HG02623 (cell line): ENCODE data around the gene ORAI2.
"Not testable (repeated sequence)": the region's sequence is repeated elsewhere in the genome, so short reads cannot be mapped to it uniquely, and the experiment has no call there.

Experiments
- ATAC-seq: cut with Tn5 transposase; IDR thresholded peaks from one replicate; pipeline ENCODE4 v1.9.1; 2021; ENCODE audit warnings: moderate library complexity; ENCODE audit not compliant: unreplicated experiment

ORAI2 gene

DNA sequence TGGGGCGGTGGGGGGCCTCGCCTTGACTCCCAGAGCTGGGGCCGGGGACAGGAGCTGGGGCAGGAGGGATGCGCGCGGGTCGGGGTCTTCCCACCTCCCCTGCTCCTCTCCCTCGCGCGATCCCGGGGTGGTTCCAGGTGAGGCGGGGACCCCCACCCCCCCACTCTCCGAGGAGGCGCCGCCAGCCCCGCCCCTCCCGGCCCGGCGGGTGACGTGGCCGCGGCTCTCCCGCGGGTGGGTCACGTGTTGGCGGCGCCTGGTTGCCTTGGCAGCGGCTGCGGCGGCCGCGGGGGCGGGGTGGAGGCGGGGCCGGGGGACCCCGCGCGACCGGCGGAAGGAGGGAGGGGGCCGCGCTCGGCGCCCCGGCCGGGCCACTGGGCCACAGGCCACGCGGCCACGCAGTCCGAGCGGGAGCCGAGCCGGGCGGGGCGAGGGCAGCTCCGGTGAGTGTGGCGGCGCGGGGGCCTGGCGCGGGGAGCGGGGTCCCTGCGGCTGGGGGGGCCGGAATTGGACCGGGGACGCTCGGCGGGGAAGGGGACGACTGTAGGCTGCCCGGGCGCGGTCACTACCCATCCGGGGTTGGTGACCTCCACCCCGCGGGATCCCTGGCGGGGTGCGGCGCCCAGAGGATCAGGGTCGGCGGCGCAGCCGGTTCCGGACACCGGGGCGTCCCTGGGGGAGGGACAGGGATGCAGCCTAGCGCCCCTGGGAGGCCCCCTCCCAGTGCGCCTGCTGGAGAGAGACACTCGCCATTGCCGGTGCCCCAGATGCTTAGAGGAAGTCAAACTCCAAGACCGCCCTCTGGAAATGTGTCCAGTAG lies at the start of gene ORAI2:
TSS of gene ORAI2 (plus strand) at position 357 of the 820 bp plus-strand sequence. CDS start 5,382 bp downstream, outside the sequence.
- ATAC-seq, result peak; percentile 69

DNA sequence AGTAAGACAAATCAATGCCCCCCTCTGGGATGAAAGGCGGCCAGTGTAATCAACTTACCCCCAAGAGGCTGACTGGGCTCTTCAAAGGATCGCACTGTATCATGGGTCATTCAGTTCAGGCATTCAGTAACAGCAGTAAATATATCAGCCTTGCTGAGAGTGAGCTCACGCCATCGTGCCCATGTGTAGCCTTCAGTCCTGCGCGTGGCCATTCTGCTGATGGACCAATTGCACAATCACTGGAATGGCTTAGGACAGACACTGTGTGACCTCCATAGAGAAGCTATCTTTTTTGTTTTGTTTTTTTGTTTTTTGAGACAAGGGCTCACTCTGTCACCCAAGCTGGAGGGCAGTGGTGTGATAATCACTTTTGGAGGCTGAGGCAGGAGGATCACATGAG lies 46.3 kb upstream of the ORAI2 start:
- no peak for ATAC-seq

DNA sequence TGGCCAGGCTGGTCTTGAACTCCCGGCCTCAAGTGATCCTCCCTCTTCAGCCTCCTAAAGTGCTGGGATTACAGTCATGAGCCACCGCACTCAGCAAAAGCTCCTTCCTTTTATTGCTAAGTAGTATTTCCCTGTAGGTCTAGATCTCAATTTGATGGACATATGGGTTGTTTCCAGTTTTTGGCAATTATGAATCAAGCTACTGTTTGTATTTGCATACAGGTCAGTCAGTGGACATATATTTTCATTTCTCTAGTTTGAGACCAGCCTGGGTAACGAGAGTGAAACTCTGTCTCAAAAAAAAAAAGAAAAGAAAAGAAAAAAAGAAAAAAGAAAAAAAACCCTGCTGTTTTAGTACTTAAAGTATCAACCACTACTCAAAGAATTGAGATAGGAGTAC lies 43.6 kb upstream of the ORAI2 start:
- ATAC-seq, result no peak

DNA sequence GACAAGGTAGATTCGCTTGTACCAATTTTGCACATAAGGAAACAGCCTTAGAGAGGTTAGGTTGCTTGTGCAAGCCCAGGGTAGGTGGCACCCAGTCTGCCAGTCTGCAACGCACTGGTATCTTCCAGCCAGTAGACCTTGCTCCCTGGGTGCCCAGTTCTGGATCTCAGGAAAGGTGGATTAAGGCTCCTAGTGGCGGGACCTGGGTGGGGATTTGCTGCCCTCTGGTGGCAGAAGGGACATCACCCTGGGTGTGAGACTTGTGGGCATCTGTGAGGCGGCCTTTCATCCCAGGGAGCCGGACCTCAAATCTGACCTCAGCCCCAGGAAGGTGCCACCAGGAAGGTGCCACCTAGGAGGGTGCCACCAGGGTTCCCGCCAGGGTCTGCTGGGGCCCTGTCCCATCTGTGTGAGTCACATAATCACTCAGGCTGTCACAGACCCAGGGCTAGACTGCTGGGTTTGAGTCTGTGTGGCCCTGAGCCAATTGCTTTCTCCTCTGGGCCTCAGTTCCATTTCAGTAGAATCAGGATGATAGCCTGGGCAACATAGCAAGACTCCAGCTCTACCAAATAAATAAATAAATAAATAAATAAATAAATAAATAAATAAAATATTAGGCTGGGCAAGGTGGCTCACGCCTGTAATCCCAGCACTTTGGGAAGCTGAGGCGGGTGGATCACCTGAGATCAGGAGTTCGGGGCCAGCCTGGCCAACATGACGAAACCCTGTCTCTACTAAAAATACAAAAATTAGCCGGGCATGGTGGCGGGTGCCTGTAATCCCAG lies 42.5 kb upstream of the ORAI2 start:
- ATAC-seq, result no peak

DNA sequence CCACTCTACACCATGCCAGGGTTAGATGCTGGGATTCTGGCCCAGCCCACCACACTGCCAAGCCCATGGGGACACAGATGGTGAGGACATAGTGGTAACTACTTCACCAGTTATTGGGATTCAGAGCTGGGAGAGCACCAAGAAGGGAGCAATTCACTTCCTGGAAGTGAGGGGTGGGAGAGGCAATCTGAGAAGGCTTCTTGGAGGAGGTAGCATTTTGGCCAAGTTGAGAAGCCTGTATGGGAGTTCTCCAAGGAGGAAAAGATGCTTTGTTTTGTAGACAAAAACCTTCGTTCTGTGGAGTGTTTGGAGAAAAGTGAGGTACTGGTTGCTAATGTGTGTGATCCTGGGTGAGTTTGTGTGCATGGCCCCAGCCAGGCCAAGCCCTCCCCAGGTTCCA lies 41.0 kb upstream of the ORAI2 start:
- ATAC-seq, result no peak

DNA sequence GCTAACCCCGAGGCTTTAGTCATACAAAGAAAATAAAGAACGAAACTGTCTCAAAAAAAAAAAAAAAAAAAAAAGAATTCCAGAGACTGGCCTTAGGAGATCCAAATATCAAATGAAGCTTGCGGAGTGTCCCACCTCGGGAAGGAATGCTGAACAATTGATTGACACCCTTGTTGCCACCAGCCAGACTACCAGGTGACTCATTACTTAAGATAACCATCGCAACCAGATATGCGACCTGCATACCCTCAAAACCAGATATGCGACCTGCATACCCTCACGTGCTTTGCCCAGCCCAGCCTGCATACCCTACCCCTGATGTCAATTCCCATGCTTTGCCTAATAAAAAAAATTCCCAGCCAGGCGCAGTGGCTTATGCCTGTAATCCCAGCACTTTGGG lies 39.9 kb upstream of the ORAI2 start:
- ATAC-seq, result no peak

DNA sequence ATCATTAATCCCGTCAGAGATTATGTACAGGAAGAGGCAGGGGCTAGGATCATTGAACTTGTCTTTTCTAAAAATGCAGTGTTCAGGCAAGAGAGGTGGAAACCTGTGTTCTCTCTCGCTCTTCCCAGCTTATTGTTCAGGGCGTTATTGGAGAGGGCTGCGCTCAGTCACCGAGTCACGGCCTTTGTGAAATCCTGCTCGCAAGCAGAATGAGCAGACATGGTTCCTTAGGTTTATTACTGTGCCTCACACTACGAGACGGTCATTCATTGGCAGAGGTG lies 37.8 kb upstream of the ORAI2 start:
- ATAC-seq, result peak; percentile 1

DNA sequence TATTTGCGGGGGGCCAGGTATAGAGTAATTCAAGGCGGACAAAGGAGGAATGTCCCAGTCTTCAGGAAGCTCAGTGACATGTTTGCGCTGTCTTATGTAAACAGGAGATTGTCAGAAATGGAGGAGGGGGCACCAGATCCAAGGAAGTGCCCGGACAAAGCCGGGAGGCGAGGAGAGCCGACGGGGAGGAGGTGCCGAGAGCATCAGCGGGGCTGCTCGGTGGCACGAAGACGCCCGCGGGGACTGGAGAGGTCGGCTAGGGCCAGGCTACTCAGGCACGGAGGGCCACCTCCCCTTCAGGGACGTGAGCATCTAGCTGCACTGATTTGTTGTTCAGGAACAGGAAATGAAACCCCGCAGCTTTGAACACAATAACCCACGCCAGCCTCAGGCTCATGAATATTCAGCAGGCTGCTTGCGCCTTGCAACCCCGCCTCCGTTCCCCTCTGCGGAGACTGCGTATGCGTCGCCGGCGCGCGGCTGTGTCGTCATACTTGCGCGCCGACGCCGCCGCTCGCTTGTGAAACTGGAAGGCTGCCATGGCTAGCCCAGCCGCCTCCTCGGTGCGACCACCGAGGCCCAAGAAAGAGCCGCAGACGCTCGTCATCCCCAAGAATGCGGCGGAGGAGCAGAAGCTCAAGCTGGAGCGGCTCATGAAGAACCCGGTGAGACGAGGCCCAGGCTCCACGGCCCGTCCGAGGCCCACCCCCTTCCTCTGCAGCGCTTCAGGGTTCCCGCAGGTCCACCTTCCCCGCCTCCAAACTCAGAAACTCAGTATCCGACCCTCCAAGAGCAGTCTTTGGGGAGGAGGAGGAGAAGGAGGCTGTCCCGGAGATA lies 37.3 kb upstream of the ORAI2 start, which contains the start of gene PRKRIP1:
TSS of gene PRKRIP1 (plus strand) at position 491 of the 837 bp plus-strand sequence. CDS start at position 540, 49 bp downstream.
- peak; percentile 97 for ATAC-seq

DNA sequence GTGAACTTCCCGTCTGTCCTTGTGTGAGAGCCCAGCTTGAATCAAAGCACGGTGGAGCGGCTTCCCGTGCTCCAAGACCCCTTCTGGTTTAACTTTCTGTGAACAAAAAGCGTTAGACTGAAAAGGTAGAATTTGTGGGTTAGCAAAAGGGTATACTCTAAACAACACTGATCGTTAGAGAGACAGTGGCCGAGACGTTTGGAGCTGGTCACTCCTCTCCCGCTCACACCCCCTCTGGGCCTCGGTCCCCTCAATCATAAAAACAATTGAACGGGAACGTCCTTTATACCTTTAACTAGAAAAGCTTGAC lies 36.7 kb upstream of the ORAI2 start:
- ATAC-seq, result no peak

DNA sequence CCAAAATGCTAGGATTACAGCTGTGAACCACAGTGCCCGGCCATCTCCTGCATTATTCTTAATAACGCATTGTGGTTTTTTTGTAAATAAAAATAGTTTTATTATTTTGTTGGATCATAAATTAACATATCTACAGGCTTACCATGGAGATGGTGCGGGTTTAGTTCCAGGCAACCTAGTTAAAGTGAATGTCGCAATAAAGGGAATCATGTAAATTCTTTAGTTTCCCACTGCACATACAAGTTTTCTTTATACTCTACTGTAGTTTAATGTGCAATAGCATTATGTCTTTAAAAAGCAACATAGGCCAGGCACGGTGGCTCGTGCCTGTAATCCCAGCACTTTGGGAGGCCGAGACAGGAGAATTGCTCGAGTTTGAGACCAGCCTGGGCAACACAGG lies 34.8 kb upstream of the ORAI2 start:
- ATAC-seq, result no peak

DNA sequence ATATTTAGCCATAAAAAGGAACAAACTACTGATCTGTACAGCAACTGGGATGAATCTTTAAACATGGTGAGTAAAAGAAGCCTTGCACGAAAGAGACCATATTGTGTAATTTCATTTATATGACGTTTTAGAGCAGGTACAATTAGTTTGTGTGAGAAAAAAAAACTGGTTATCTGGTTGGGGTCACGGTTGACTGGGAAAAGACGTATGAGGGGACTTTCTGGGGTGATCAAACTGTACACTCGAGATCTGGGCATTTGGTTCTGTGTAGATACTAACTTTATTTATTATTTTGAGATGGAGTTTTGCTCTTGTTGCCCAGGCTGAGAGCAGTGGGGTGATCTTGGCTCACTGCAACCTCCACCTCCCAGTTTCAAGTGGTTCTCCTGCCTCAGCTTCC lies 33.0 kb upstream of the ORAI2 start:
- no peak for ATAC-seq

DNA sequence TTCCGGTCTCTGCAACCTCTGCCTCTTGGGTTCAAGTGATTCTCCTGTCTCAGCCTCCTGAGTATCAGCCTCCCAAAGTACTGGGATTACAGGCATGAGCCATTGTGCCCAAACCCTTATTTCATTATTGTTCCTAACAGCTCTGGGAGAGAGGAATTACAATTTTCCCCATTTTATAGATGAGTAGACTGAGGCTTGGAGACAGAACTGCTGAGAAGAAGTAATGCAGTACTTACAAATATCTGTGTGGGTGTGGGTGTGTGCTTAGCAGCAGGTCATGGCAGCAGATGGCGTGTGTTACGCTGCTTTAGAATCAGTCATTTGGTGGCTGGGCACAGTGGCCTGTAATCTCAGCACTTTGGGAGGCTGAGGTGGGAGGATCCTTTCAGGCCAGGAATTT lies 29.8 kb upstream of the ORAI2 start:
- no peak for ATAC-seq

DNA sequence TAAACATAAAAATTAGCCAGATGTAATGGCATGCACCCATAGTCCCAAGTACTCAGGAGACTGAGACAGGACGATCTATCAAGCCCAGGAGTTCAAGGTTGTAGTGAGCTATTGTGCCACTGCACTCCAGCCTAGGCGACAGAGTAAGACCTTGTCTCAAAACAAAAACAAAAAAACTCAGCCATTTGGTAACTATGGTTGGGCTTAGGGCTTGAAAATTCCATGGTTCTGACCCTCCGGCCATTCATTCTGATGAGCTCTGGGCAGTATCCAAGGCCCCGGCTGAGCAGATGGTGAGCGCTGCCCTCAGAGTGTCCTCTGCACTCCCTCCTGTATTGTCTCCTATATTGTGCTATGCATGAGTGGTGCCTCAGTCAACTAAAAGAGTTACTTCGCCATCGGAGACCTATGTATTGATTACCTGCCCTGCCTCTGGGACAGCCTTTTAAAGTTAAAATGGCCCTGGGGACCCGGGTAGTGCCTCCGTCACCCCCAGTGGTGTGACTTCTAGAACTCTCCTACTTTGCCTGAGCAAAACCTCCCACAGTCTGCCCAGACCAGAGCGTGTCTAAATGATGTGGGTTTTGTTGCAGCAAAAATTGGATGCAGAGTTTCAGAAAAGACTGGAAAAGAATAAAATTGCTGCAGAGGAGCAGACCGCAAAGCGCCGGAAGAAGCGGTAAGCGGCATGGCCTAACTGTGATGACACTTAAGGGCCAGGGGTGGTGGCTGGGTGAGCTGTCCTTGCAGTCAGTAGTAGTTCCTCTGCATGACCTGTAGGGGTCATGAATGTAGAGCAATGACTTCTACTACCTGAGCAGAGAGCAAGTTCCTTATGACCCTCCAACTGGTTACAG lies 29.1 kb upstream of the ORAI2 start:
- peak; percentile 67 for ATAC-seq

DNA sequence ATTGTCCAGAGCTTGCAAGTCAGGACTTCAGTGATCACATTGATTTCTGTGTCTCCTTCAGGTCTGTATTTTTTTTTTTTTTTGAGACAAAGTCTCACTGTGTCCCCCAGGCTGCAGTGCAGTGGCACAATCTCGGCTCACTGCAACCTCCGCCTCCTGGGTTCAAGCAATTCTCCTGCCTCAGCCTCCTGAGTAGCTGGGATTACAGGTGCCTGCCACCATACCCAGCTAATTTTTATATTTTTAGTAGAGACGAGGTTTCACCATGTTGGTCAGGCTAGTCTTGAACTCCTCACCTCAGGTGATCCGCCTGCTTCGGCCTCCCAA lies 28.6 kb upstream of the ORAI2 start:
- not testable (repeated sequence) for ATAC-seq

DNA sequence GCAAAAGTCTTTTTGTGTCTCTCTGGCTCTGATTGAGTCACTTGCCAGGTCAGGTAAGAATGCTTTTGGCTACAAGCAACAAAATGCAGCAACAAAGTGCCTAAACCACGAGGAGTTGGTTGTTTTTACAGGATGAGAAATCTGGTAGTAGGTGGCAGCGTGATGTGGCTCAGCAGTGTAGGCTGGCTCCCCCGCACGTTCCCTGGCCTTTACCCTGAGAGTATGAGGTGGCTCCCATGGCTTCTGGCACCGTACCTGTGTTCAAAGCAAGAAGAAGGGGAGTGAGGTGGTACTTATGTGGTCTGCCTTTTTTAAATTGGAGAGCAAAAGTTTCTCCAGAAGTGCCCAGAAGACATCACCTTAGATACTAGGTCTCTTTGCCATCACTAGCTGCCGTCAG lies 25.5 kb upstream of the ORAI2 start:
- no peak for ATAC-seq

DNA sequence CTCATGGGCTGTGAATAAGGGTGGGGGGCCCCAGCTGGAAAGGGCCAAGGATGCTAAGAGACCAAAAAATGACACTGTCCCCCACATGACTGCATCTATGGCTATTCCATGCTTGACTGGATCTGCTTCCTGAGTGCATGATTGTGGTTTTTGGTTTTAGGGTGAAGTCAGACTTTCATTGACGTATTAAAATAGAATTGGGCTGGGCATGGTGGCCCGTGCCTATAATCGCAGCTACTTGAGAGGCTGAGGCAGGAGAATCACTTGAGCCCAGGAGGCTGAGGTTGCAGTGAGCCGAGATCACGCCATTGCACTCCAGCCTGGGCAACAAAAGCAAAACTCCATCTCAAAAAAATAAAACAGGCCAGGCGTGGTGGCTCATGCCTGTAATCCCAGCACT lies 24.8 kb upstream of the ORAI2 start:
- ATAC-seq, result not testable (repeated sequence)

DNA sequence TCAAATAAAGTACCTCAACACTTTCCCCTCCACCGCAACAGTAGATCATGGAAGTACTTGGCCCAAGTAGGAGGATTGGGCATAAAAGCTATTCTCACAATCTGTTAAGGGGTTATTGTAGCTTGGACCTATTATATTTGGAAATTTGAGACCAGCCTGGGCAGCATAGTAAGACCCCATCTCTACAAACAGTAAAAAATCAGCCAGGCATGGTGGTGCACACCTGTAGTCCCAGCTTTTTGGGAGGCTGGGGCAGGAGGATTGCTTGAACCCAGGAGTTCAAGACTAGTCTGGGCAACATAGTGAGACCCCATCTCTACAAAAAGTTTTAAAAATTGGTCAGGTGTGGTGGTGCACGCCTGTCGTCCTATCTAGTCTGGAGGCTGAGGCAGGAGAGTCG lies 24.0 kb upstream of the ORAI2 start:
- no peak for ATAC-seq

DNA sequence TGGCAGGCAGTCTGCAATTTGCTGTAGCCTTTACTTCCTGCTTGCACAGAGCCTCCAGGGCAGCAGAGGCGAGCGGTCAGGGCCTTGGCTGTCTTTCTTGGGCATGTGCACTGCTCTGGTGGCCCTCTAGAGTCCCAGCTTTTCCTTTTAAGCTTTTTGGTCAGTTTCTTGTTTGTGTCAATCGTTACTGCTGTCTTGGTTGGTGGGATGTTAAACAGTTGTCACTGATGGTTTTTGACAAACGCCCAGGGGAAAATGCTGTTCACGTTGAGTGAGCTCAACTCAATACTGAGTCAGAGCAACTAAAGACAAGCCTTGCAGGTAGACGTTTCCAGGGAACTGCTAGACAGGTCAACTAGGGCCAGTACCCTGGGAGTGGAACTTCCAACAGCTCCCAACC lies 23.3 kb upstream of the ORAI2 start:
- no peak for ATAC-seq

DNA sequence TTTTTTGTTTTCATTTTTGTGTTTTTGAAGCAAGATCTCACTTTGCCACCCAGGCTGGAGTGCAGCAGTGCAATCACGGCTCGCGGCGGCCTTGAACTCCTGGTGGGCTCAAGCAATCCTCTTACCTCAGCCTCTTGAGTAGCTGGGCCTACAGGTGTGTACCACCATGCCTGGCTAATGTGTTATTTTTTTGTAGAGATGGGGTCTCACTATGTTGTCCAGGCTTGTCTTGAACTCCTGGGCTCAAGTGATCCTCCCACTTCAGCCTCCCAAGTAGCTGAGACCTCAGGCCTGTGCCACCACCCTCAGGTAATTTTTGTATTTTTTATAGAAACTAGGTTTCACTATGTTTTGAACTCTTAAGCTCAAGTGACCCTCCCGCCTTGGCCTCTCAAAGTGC lies 22.5 kb upstream of the ORAI2 start:
- no peak for ATAC-seq

DNA sequence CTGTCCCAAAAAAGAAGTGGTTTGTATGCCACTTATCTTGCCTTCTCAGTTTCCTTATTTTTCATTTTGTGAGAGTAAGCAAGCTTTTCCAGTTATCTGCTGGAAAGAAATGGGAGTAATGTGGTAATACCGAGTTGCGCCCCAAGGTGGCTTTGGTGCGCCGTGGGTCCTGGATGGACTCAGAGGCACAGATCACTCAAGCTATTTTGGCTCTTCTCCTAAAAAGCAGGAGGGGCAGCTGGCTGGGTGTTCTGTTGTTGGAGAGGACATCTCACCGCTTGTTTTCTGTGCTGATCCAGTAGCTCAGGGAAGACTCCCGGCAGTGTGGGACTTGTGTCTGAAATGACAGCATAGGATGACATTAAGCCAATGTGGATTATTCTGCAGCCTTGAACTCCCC lies 20.8 kb upstream of the ORAI2 start:
- ATAC-seq, result no peak

DNA sequence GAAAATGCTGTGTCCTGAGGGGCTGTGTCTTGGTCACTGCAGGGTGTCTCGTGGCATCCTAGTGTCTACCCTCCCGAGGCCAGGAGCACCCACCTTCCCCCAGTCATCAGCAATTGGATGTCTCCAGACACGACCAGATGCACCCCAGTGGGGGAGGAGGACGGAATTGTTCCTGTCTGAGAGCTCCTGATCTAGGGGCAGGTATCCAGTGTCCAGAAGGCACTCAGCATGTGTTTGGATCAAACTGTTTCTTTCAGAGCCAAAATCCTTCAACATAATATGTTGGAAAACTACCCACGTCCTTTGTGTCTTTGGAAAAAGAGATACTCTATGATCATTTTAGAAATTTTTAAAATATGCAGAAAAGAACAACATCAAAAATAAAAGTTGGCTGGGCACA lies 20.3 kb upstream of the ORAI2 start:
- ATAC-seq, result no peak
